ENCODE results near the gene RHBDF2. TPM values are rescaled to one million over a fixed set of nuclear protein-coding genes. Genes with fewer than 3 reads are reported as not detected.

The RHBDF2 gene
- total RNA-seq, 1 experiment from 2014 or later, result 19.7 TPM

GRCh38 chr17:76506408-76507345 is 5.5 kb upstream of the RHBDF2 start:
- H3T11ph ChIP-seq (ENCODE audit: low read length), result no peak overlapping the region
- H3K9ac ChIP-seq (ENCODE audit: extremely low read depth, insufficient read length, low read length), result no peak overlapping the region
- no peaks in the 10 kb centered on the region for H3K23me2 ChIP-seq (ENCODE audit: insufficient read length, low read depth, low read length, poor library complexity, severe bottlenecking)
- H3K9me3 ChIP-seq (ENCODE audit: control insufficient read depth, low read depth, low read length), result no peaks in the 10 kb centered on the region
- H3K27me3 ChIP-seq (ENCODE audit: insufficient read depth, low read length), result no peaks in the 10 kb centered on the region
- Mint-ChIP-seq H3K27me3 (ENCODE audit: low read depth) (peaks cover 27% of the 10 kb centered on the region), H3K36me3 (ENCODE audit: insufficient read depth in 1 of 3, low read depth in 3 of 3) (no peaks in the 10 kb centered on the region), H3K27ac (no peak overlapping the region), H3K4me1 (peaks cover 15 to 26% of the 10 kb centered on the region in 2 experiments), H3K9me3 (no peaks in the 10 kb centered on the region; a peak in 2 of 5 replicates), H3K4me3 (peak overlapping the region in 1 of 2 experiments; percentile 65; a peak in 2 of 5 replicates)
- H3K79me1 ChIP-seq (ENCODE audit: insufficient read depth, low read depth, low read length, poor library complexity, severe bottlenecking), result no peaks in the 10 kb centered on the region
- no peak overlapping the region for H2BK15ac ChIP-seq (ENCODE audit: low read depth, low read length)
- no peak overlapping the region for H3K18ac ChIP-seq (ENCODE audit: insufficient read length, low read depth, low read length)
- no peak overlapping the region for H3K23ac ChIP-seq (ENCODE audit: insufficient read length, low read depth, low read length)
- H3K79me2 ChIP-seq (ENCODE audit: insufficient read depth, low read length), result no peaks in the 10 kb centered on the region
- no peak overlapping the region for H3K56ac ChIP-seq (ENCODE audit: insufficient read length, low read depth, low read length)
- no peak overlapping the region for H4K5ac ChIP-seq (ENCODE audit: insufficient read length, low read depth, low read length)
- no peak overlapping the region for H2BK120ac ChIP-seq (ENCODE audit: low read depth, low read length, poor library complexity, severe bottlenecking)
- WGBS (ENCODE audit: extremely low coverage, insufficient read length, low lambda C conversion rate), result no CpG with 5 or more reads among the region's 24 CpGs
- no peak overlapping the region for H2AFZ ChIP-seq (ENCODE audit: low read length)
- no peak overlapping the region for H2BK20ac ChIP-seq (ENCODE audit: low read depth, low read length, poor library complexity, severe bottlenecking)
- H3K4ac ChIP-seq (ENCODE audit: low read depth, low read length), result no peak overlapping the region
- H2AK5ac ChIP-seq (ENCODE audit: insufficient read length, low read length), result no peak overlapping the region
- peak; percentile 96 for DNase-seq
- no peak overlapping the region for H2BK12ac ChIP-seq (ENCODE audit: insufficient read length, low read depth, low read length)
- H3K4me2 ChIP-seq (ENCODE audit: insufficient read depth, insufficient read length, low read length), result no peak overlapping the region
- no peaks in the 10 kb centered on the region for H4K20me1 ChIP-seq (ENCODE audit: control insufficient read depth, insufficient read depth, insufficient read length)
- no peak overlapping the region for H3K27ac ChIP-seq (ENCODE audit: insufficient read length, low read depth, low read length)
- no peak overlapping the region for H4K8ac ChIP-seq (replicated peaks; ENCODE audit: insufficient read length, low read depth, low read length)
- no peak overlapping the region; the same call in 1 of the 2 replicates for H3K14ac ChIP-seq (ENCODE audit: insufficient read depth, low read length)
- no peak overlapping the region for H4K91ac ChIP-seq (ENCODE audit: insufficient read length, low read depth, low read length)
- H2BK5ac ChIP-seq (ENCODE audit: insufficient read length, low read length), result no peak overlapping the region
- TF ChIP-seq, protein P1, sequence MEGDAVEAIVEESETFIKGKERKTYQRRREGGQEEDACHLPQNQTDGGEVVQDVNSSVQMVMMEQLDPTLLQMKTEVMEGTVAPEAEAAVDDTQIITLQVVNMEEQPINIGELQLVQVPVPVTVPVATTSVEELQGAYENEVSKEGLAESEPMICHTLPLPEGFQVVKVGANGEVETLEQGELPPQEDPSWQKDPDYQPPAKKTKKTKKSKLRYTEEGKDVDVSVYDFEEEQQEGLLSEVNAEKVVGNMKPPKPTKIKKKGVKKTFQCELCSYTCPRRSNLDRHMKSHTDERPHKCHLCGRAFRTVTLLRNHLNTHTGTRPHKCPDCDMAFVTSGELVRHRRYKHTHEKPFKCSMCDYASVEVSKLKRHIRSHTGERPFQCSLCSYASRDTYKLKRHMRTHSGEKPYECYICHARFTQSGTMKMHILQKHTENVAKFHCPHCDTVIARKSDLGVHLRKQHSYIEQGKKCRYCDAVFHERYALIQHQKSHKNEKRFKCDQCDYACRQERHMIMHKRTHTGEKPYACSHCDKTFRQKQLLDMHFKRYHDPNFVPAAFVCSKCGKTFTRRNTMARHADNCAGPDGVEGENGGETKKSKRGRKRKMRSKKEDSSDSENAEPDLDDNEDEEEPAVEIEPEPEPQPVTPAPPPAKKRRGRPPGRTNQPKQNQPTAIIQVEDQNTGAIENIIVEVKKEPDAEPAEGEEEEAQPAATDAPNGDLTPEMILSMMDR (conservative IDR thresholded peaks at IDR 0.05), result peak; percentile 98
- peaks cover 1% of the 10 kb centered on the region; the same call in 1 of the 2 replicates for H3K4me1 ChIP-seq (ENCODE audit: insufficient read depth, low read length)

Measured in H9 (cell line).